Measurements from ENCODE around the gene ANKS1B.

ANKS1B gene

DNA sequence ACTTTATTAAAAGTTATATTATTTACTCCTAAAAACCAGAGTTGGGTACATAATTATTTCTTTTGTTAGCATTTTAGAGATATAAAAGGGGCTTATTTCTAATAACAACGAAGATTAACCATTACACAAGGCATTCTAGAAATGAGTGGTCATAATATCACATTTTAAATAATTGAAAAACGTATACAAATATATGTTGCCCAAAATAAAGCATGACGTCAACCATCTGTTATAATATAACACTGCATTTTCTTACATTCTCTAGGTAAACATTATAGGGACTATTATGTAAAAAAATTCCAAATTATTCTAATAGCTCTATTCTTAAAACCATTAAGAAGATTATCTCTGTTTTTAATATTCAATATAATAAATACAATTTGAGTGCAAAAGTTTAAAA lies 792.2 kb downstream of the ANKS1B start:
- H3K4me1 ChIP-seq = no peaks in the 10 kb centered on the region
- H3K27me3 ChIP-seq = no peaks in the 10 kb centered on the region
- H3K4me3 ChIP-seq = no peak overlapping the region
- DNase-seq = no peak
- no peaks in the 10 kb centered on the region for H3K36me3 ChIP-seq
- intact Hi-C loops (cut with DNase I; ENCODE audit: low total_unique reads) = no loop called here
- no peak overlapping the region for H3K27ac ChIP-seq
- no peaks in the 10 kb centered on the region for H3K9me3 ChIP-seq
- TF ChIP-seq, protein P1, sequence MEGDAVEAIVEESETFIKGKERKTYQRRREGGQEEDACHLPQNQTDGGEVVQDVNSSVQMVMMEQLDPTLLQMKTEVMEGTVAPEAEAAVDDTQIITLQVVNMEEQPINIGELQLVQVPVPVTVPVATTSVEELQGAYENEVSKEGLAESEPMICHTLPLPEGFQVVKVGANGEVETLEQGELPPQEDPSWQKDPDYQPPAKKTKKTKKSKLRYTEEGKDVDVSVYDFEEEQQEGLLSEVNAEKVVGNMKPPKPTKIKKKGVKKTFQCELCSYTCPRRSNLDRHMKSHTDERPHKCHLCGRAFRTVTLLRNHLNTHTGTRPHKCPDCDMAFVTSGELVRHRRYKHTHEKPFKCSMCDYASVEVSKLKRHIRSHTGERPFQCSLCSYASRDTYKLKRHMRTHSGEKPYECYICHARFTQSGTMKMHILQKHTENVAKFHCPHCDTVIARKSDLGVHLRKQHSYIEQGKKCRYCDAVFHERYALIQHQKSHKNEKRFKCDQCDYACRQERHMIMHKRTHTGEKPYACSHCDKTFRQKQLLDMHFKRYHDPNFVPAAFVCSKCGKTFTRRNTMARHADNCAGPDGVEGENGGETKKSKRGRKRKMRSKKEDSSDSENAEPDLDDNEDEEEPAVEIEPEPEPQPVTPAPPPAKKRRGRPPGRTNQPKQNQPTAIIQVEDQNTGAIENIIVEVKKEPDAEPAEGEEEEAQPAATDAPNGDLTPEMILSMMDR (IDR thresholded peaks at IDR 0.05) = no peak

DNA sequence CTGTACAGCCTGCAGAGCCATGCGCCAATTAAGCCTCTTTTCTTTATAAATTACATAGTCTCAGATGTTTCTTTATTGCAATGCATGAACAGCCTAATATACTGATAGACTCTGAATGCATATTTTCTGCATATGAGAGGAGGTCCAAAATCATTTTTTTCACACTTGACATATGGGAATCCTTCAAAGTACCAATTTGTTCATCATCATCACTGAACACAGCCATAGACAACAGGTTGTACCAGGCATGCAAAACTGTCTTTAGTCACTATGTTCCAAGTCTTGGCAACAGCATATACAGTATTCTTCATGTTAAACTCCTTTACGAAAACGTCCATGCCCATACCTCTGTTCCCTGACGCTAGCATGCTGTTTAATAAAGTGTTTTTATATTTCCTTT lies 807.9 kb downstream of the ANKS1B start:
- Histone ChIP-seq H3K27me3 (no peaks in the 10 kb centered on the region), H3K27ac (no peak overlapping the region), H3K4me3 (no peak overlapping the region), H3K4me1 (no peaks in the 10 kb centered on the region), H3K9me3 (no peaks in the 10 kb centered on the region), H3K36me3 (no peaks in the 10 kb centered on the region)
- intact Hi-C loops (cut with DNase I; ENCODE audit: low total_unique reads) = no loop called here
- TF ChIP-seq, protein P1 (IDR thresholded peaks at IDR 0.05) = no peak
- no peak for DNase-seq

DNA sequence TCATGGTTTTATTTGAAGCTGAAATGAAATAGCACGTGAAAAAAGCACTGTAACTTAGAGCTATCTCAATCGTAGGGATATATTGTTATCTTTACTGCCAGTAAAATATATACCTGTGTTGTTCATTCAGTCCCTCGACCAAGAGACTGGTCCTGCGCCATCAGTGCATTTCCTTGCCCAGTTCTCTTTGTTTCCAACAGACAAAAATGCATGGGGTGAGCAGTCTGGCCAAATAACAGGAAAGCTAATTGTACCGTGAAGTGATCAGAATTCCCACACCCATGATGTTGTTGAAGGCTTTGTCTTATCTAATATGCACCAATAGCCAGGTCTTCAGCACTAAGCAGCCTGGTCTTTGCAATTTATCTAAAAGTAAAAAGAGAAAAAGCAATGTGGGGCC lies 814.3 kb downstream of the ANKS1B start:
- H3K27ac ChIP-seq = no peak overlapping the region
- intact Hi-C loops (cut with DNase I; ENCODE audit: low total_unique reads) = no loop called here
- no peaks in the 10 kb centered on the region for H3K4me1 ChIP-seq
- H3K36me3 ChIP-seq = no peaks in the 10 kb centered on the region
- TF ChIP-seq, protein P1 (IDR thresholded peaks at IDR 0.05) = no peak
- H3K27me3 ChIP-seq = no peaks in the 10 kb centered on the region
- no peak overlapping the region for H3K4me3 ChIP-seq
- no peak for DNase-seq
- no peaks in the 10 kb centered on the region for H3K9me3 ChIP-seq

DNA sequence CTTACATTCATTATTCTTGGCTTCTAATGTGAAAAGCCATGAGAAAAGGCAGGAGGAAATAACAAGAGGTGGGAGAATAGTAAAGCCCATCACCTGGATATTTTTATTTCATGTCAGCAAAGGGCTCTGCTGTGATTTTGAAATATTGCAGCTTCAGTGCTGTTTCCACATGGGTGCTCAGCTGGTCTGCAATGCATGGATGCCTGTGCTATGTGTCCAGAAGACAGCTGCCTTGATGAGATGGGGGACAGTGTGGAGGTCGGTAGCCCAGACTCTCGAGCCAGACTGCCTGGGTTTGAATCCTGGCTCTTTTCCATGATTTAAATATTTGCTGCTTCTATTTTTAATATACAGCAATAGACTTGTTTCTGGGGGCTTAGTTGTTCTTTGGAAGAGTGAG lies 814.7 kb downstream of the ANKS1B start:
- Histone ChIP-seq H3K4me3 (no peak overlapping the region), H3K36me3 (no peaks in the 10 kb centered on the region), H3K9me3 (no peaks in the 10 kb centered on the region), H3K27me3 (no peaks in the 10 kb centered on the region), H3K4me1 (no peaks in the 10 kb centered on the region), H3K27ac (no peak overlapping the region)
- intact Hi-C loops (cut with DNase I; ENCODE audit: low total_unique reads) = no loop called here
- no peak for DNase-seq
- TF ChIP-seq, protein P1 (IDR thresholded peaks at IDR 0.05) = no peak

DNA sequence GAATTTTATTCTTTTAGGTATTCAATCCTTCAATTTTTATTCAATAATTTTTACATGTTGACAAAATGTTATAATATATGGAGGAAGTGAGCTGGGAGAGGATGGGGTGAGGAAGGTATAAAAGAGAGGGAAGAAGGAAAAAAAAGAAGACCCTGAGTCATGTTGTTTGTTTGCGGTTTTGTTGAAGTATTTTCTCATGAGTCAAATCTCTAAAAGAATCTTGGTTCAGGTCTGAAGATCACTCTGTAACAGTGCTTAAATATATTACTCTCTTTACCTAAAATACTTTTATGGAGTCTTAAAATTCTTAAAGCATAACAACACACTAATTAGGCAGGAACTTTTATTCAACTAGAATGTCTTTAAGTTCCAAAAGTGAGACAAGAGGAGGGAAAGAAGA lies 826.8 kb downstream of the ANKS1B start:
- Histone ChIP-seq H3K9me3 (no peaks in the 10 kb centered on the region), H3K4me3 (no peak overlapping the region), H3K27me3 (no peaks in the 10 kb centered on the region), H3K4me1 (peaks cover 0 to 22% (median 0%) of the 10 kb centered on the region in 4 donors), H3K36me3 (no peaks in the 10 kb centered on the region), H3K27ac (no peak overlapping the region)
- intact Hi-C loops (cut with DNase I; ENCODE audit: low total_unique reads) = no loop called here
- TF ChIP-seq, protein P1 (IDR thresholded peaks at IDR 0.05) = no peak
- DNase-seq = no peak

DNA sequence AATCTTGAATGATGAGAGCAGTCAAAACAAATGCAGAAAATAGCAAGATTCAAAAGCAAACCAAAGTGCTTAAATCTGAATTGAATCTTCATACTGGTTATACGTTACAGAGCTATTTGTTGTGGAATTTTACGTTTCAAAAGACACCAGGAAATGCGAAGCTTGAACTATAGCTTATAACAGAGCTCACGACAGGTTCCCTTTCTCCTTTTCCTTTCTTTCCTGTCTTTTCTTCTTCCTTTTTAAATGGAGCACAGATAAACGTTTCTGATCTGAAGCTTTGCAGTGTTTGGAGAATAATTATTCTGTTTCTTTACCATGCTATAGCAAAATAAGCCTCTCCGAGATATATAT lies 829.8 kb downstream of the ANKS1B start:
- H3K27me3 ChIP-seq = no peaks in the 10 kb centered on the region
- H3K4me3 ChIP-seq = peak overlapping the region in 1 of 2 donors; percentile 1
- intact Hi-C loops (cut with DNase I; ENCODE audit: low total_unique reads) = no loop called here
- H3K4me1 ChIP-seq = peaks cover 0 to 22% (median 0%) of the 10 kb centered on the region in 4 donors
- no peak overlapping the region for H3K27ac ChIP-seq
- no peak for DNase-seq
- TF ChIP-seq, protein P1 (IDR thresholded peaks at IDR 0.05) = no peak
- no peaks in the 10 kb centered on the region for H3K36me3 ChIP-seq
- no peaks in the 10 kb centered on the region for H3K9me3 ChIP-seq
